Fibroblast of skin of back (primary cell): ENCODE results near the gene TOM1L2.

Experiments
- DNase-seq: peaks from one replicate; pipeline ENCODE4 v3.0.0-alpha.2; 2013

TOM1L2 gene

GRCh38 chr17:17994271-17995069 lies 22.3 kb upstream of the TOM1L2 start:
- peak; percentile 27 for DNase-seq

GRCh38 chr17:17993852-17994251 lies 21.7 kb upstream of the TOM1L2 start:
- no peak for DNase-seq

- DNase-seq = no peak
Measured at GRCh38 chr17:17993366-17993765, 21.2 kb upstream of the TOM1L2 start.

GRCh38 chr17:17990282-17990681 lies 18.1 kb upstream of the TOM1L2 start:
- DNase-seq = peak; percentile 16

GRCh38 chr17:17989618-17990017 lies 17.4 kb upstream of the TOM1L2 start:
- no peak for DNase-seq

GRCh38 chr17:17989081-17989480 lies 16.9 kb upstream of the TOM1L2 start:
- no peak for DNase-seq

- no peak for DNase-seq
Measured at GRCh38 chr17:17988427-17988945, 16.3 kb upstream of the TOM1L2 start.

GRCh38 chr17:17987901-17988300 lies 15.7 kb upstream of the TOM1L2 start:
- DNase-seq = no peak

- no peak for DNase-seq
Measured at GRCh38 chr17:17987187-17987896, 15.1 kb upstream of the TOM1L2 start.

GRCh38 chr17:17985555-17985954 lies 13.4 kb upstream of the TOM1L2 start:
- no peak for DNase-seq

- DNase-seq = no peak
Measured at GRCh38 chr17:17985153-17985552, 13.0 kb upstream of the TOM1L2 start.

- no peak for DNase-seq
Measured at GRCh38 chr17:17983776-17984175, 11.6 kb upstream of the TOM1L2 start.

- DNase-seq = no peak
Measured at GRCh38 chr17:17983376-17983775, 11.2 kb upstream of the TOM1L2 start.

- no peak for DNase-seq
Measured at GRCh38 chr17:17982801-17983200, 10.6 kb upstream of the TOM1L2 start.

GRCh38 chr17:17981330-17981729 lies 9.1 kb upstream of the TOM1L2 start:
- no peak for DNase-seq

GRCh38 chr17:17979778-17980177 lies 7.6 kb upstream of the TOM1L2 start:
- DNase-seq = no peak

- no peak for DNase-seq
Measured at GRCh38 chr17:17978481-17979424, 6.6 kb upstream of the TOM1L2 start.

- DNase-seq = no peak
Measured at GRCh38 chr17:17976931-17977570, 4.9 kb upstream of the TOM1L2 start.

GRCh38 chr17:17975436-17975835 lies 3.2 kb upstream of the TOM1L2 start:
- no peak for DNase-seq

- no peak for DNase-seq
Measured at GRCh38 chr17:17972952-17973254, 703 bp upstream of the TOM1L2 start.

GRCh38 chr17:17971431-17972125 lies 622 bp downstream of the TOM1L2 start:
- peak; percentile 27 for DNase-seq
